Activated CD8-positive, alpha-beta T cell treated with anti-CD3 and anti-CD28 coated beads for 36 hours (primary cell): ENCODE measurements around the gene CAMK2N2. TPM values are rescaled to one million over a fixed set of nuclear protein-coding genes. Genes with fewer than 3 reads are reported as not detected.

ENCODE experiments used
- ATAC-seq: fragments of 200-7000 bp; cut with Tn5 transposase; one replicate; pipeline ENCODE4 v1.10.0; 2021; ENCODE audit warnings: mild to moderate bottlenecking, moderate library complexity
- CTCF ChIA-PET: fragments of 350-600 bp; sonication (Branson Sonifier 250); formaldehyde crosslinking; loops from one replicate; lab custom pipeline; 2021; ENCODE audit warnings: antibody characterized with exemption; lab: Charles Lee
- POLR2A ChIA-PET: fragments of 350-600 bp; sonication (Branson Sonifier 250); formaldehyde crosslinking; loops from one replicate; lab custom pipeline; 2021; ENCODE audit warnings: antibody characterized with exemption; lab: Charles Lee
- DNase-seq: peaks from one replicate; pipeline ENCODE4 v3.0.0-alpha.2; 2020
- H3K27ac Mint-ChIP-seq: one replicate; pipeline ENCODE4 v1.8.0; 2021; ENCODE audit warnings: mild to moderate bottlenecking, mixed read lengths
- H3K27me3 Mint-ChIP-seq: one replicate; pipeline ENCODE4 v1.8.0; 2021; ENCODE audit warnings: mixed read lengths
- H3K36me3 Mint-ChIP-seq: one replicate; pipeline ENCODE4 v1.8.0; 2021; ENCODE audit warnings: low read depth, mixed read lengths
- H3K4me1 Mint-ChIP-seq: one replicate; pipeline ENCODE4 v1.8.0; 2021; ENCODE audit warnings: low read depth, mixed read lengths
- H3K4me3 Mint-ChIP-seq: one replicate; pipeline ENCODE4 v1.8.0; 2021; ENCODE audit warnings: mild to moderate bottlenecking, moderate library complexity, mixed read lengths
- H3K9me3 Mint-ChIP-seq: one replicate; pipeline ENCODE4 v1.8.0; 2021; ENCODE audit warnings: mixed read lengths
- intact Hi-C: fragments of 100-400 bp; cut with micrococcal nuclease; formaldehyde crosslinking; loops from one replicate; pipeline ENCODE4 v1.10.0; 2022
- total RNA-seq, 2 experiments: library from RNA; stranded (reverse); gene quantifications; one replicate each; pipeline ENCODE4 v1.2.3, GENCODE V29; 2021
- TF ChIP-seq, protein P1 (sequence below): fragments of 200-600 bp; IDR thresholded peaks from one replicate; pipeline ENCODE4 v1.8.0; 2022; ENCODE audit warnings: antibody characterized with exemption, mild to moderate bottlenecking

Gene CAMK2N2
- total RNA-seq, 2 experiments from 2014 or later: 0.18 to 0.22 TPM

DNA sequence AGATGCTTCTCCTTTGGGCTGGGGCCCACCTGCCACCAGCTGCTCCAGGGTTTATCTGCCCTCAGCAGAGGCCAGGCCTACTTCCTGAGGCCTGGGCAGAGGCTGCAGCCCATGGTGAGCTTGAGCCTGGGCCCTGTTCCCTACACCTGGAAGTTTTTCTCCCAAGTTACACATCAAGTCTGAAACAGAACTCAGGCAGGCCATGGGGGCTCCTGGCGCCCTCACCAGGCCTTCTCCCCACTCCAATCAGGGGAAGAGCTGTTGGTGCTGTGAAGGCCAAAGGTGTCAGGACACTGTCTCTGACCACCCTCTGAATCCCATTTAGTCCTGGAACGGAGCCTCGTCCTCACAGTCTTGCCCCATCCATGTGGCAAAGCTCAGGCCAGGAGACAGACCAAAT lies 24.7 kb downstream of the CAMK2N2 start:
- H3K36me3 Mint-ChIP-seq: no peaks in the 10 kb centered on the region
- H3K9me3 Mint-ChIP-seq: no peaks in the 10 kb centered on the region
- ChIA-PET CTCF (interaction anchor here (0.9 to 2.8 kb wide), 2 partner anchors 9 to 13 kb away, joined by 3 to 30 read pairs; partner anchors contain the start of gene EEF1AKMT4), POLR2A (interaction anchor here (0.6 to 2.1 kb wide), 4 partner anchors 10 to 121 kb away, joined by 3 to 6 read pairs (median 4); partner anchors contain the start of gene EEF1AKMT4)
- no peaks in the 10 kb centered on the region for H3K4me1 Mint-ChIP-seq
- H3K4me3 Mint-ChIP-seq: no peak overlapping the region
- ATAC-seq (no peak), DNase-seq (no peak)
- H3K27ac Mint-ChIP-seq: no peak overlapping the region
- H3K27me3 Mint-ChIP-seq: peaks cover 13% of the 10 kb centered on the region
- intact Hi-C loops: no loop called here
- TF ChIP-seq, protein P1, sequence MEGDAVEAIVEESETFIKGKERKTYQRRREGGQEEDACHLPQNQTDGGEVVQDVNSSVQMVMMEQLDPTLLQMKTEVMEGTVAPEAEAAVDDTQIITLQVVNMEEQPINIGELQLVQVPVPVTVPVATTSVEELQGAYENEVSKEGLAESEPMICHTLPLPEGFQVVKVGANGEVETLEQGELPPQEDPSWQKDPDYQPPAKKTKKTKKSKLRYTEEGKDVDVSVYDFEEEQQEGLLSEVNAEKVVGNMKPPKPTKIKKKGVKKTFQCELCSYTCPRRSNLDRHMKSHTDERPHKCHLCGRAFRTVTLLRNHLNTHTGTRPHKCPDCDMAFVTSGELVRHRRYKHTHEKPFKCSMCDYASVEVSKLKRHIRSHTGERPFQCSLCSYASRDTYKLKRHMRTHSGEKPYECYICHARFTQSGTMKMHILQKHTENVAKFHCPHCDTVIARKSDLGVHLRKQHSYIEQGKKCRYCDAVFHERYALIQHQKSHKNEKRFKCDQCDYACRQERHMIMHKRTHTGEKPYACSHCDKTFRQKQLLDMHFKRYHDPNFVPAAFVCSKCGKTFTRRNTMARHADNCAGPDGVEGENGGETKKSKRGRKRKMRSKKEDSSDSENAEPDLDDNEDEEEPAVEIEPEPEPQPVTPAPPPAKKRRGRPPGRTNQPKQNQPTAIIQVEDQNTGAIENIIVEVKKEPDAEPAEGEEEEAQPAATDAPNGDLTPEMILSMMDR: no peak

DNA sequence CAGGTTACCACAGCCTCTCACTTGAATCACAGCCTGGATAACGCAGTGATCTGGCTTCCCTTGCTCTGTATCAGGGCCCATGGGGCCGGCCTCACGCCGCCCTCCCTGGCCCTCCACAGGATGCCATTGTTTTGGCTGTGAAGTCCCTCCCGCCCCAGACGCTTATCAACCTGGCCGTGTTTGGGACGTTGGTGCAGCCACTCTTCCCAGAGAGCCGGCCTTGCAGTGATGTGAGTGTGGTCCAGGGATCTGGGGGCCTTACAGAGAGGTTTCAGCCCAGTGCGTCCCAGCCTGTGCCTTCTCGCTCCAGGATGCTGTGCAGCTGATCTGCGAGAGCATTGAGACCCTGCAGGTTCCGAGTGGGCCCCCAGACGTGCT lies 25.3 kb downstream of the CAMK2N2 start:
- POLR2A ChIA-PET: interaction anchor here (1.5 kb wide), 1 partner anchor 20 kb away, joined by 6 read pairs; no protein-coding TSS in a partner anchor
- intact Hi-C loops: no loop called here
- Mint-ChIP-seq H3K4me3 (no peak overlapping the region), H3K4me1 (peaks cover 4% of the 10 kb centered on the region), H3K27me3 (peaks cover 19% of the 10 kb centered on the region), H3K27ac (no peak overlapping the region), H3K9me3 (no peaks in the 10 kb centered on the region), H3K36me3 (no peaks in the 10 kb centered on the region)
- TF ChIP-seq, protein P1: no peak
- ATAC-seq (no peak), DNase-seq (no peak)
- CTCF ChIA-PET: interaction anchor here (0.9 to 2.8 kb wide), 2 partner anchors 8 to 14 kb away, joined by 3 to 30 read pairs; partner anchors contain the start of gene EEF1AKMT4

DNA sequence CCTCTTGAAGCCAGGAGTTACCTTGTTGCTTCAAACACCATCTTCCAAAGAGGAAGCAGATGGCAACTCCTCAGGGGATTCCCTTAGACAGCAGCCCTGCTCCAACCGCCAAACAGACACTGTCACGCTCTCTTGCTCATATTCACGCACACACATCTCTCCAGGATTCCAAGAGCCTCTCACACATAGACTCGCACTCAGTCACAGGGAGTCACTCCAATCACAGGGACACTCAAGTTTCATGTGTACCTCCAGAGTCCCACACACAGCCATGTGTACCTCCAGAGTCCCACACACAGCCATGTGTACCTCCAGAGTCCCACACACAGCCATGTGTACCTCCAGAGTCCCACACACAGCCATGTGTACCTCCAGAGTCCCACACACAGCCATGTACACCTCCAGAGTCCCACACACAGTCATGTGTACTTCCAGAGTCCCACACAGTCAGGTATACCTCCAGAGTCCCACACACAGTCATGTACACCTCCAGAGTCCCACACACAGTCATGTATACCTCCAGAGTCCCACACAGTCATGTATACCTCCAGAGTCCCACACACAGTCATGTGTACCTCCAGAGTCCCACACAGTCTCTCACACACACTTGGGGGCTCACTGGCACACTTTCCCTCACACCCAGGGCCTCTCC lies 25.8 kb downstream of the CAMK2N2 start:
- Mint-ChIP-seq H3K4me1 (peaks cover 6% of the 10 kb centered on the region), H3K9me3 (no peaks in the 10 kb centered on the region), H3K27me3 (peaks cover 22% of the 10 kb centered on the region), H3K27ac (no peak overlapping the region), H3K36me3 (no peaks in the 10 kb centered on the region), H3K4me3 (no peak overlapping the region)
- DNase-seq (no peak), ATAC-seq (no peak)
- TF ChIP-seq, protein P1: no peak
- intact Hi-C loops: no loop called here
- ChIA-PET POLR2A (interaction anchor here (0.6 to 1.5 kb wide), 2 partner anchors 11 to 20 kb away, joined by 3 to 6 read pairs; no protein-coding TSS in a partner anchor), CTCF (no interaction called here)

GRCh38 chr3:184234671-184235380 lies 26.5 kb downstream of the CAMK2N2 start:
- intact Hi-C loops: no loop called here
- Mint-ChIP-seq H3K27ac (no peak overlapping the region), H3K27me3 (peaks cover 22% of the 10 kb centered on the region), H3K4me1 (peaks cover 6% of the 10 kb centered on the region), H3K36me3 (no peaks in the 10 kb centered on the region), H3K9me3 (no peaks in the 10 kb centered on the region), H3K4me3 (no peak overlapping the region)
- TF ChIP-seq, protein P1: no peak
- no peak for ATAC-seq
- CTCF ChIA-PET: no interaction called here
- no peak for DNase-seq
- POLR2A ChIA-PET: interaction anchor here (0.6 kb wide), 1 partner anchor 11 kb away, joined by 3 read pairs; no protein-coding TSS in a partner anchor

DNA sequence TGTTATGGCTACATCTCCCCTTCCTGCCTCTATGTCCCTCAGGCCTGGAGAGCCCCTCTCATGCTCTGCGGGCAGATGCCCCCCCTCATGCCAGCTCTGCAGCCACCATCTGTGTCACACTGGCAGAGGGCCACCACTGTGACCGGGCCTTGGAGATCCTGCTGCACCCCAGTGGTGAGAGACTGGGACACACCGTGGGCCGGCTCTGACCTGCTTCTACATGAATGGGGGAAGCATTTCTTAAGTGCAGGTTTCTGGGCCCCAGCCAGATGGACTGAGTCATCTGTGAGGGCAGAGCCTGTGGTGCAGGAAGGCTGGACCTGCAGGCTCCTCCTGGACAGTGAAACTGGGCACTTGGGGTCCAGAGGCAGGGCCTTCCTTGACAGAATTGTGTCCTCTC lies 27.1 kb downstream of the CAMK2N2 start:
- Mint-ChIP-seq H3K27ac (no peak overlapping the region), H3K36me3 (no peaks in the 10 kb centered on the region), H3K9me3 (no peaks in the 10 kb centered on the region), H3K4me3 (no peak overlapping the region), H3K4me1 (peaks cover 6% of the 10 kb centered on the region), H3K27me3 (peaks cover 22% of the 10 kb centered on the region)
- ChIA-PET CTCF (no interaction called here), POLR2A (no interaction called here)
- ATAC-seq: no peak
- intact Hi-C loops: no loop called here
- TF ChIP-seq, protein P1: no peak
- no peak for DNase-seq
